Measurements from ENCODE around the gene CDH5. TPM values are rescaled to one million over a fixed set of nuclear protein-coding genes. Genes with fewer than 3 reads are reported as not detected.
"Not testable (repeated sequence)": the region's sequence is repeated elsewhere in the genome, so short reads cannot be mapped to it uniquely, and the experiment has no call there.

Gene CDH5
- total RNA-seq, 1 donor from 2014 or later = 121 TPM

DNA sequence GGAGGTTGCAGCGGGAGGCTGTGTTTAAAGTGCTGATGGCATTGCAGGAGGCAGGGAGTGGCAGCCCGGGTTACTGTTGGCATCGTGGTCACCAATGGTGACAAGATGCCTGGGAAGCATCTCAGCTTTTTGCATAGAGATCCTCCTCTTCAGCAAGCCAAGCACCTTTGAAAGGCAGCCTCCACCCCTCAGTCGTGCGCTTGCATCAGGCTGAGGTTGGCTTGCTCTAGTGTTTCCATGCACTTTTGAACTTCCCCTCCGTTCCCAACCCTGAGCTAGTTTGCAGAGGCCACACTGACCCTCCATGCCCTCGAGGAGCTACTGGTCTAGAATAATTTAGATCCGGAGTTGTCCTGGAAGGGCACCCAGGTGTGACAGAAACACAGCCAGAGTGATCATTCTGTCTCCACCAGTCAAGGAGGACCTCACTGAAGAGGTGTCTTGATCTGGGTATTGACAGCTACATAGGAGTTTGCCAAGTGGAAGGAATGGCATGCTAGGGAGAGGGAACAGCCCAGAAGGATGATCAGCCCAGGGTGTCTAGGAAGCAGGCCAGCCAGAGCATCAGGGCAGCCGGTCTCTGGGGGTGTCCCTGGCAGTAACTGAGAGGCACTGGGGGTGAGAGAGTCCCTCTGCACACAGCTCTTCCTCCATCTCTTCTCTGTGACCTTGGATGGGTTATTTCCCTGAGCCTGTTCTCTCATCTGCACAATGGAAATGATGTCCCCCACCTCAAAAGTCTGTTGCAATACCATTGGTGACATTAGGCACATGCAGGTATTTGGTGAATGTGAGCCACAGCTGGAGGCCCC is 68.3 kb downstream of the CDH5 start:
- peak; percentile 24 for DNase-seq (ENCODE audit: low spot score)

GRCh38 chr16:66435896-66436295 is 69.4 kb downstream of the CDH5 start:
- peak; percentile 22 for DNase-seq (ENCODE audit: low spot score)

- peak; percentile 77 for DNase-seq (ENCODE audit: low spot score)
Observed at GRCh38 chr16:66437391-66437945, 71.0 kb downstream of the CDH5 start.

DNA sequence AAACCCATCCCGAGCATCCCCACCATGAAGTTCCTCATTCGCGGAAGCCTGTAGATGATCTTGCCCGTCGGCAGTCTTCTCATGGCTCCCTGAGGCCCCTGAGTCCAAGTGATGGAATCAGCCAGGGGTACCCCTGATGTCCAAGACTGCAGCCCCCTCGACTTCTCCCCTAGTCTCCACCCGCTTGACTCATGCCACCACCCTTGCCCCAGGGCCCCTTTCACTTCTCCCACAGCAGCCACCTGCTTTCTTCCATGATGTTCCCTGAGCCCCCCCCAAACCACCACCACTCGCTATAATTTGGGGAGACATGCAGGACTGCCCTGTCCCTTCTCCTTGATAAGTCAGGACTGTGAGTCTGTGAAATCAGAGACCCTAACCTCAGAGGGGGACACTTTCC is 72.0 kb downstream of the CDH5 start:
- peak; percentile 60 for DNase-seq (ENCODE audit: low spot score)

GRCh38 chr16:66439051-66439730 is 72.7 kb downstream of the CDH5 start:
- peak; percentile 77 for DNase-seq (ENCODE audit: low spot score)

DNA sequence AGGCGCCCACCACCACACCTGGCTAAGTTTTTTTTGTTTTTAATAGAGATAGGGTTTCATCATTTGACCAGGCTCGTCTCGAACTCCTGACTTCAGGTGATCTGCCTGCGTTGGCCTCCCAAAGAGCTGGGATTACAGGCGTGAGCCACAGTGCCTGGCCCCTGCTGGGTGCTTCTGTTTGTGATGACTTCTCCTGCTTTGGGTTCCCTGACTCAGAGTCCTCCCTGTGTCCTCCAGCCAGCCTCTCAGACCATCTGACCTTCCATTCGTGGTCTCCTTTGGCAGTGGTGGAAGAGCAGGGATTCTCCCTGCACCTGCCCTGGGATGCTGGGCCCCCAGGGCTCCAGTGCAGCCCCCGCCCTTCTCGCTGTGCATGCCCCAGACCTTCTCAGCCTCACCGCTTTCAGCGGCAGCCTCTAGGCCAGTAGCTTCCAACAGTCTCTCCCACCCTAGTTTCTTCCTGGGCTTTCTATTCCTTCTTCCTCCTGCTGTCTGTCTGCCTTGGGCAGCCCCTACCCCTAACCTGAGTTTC is 73.8 kb downstream of the CDH5 start:
- DNase-seq (ENCODE audit: low spot score) = peak; percentile 84

GRCh38 chr16:66440970-66441369 is 74.5 kb downstream of the CDH5 start:
- peak; percentile 81 for DNase-seq (ENCODE audit: low spot score)

DNA sequence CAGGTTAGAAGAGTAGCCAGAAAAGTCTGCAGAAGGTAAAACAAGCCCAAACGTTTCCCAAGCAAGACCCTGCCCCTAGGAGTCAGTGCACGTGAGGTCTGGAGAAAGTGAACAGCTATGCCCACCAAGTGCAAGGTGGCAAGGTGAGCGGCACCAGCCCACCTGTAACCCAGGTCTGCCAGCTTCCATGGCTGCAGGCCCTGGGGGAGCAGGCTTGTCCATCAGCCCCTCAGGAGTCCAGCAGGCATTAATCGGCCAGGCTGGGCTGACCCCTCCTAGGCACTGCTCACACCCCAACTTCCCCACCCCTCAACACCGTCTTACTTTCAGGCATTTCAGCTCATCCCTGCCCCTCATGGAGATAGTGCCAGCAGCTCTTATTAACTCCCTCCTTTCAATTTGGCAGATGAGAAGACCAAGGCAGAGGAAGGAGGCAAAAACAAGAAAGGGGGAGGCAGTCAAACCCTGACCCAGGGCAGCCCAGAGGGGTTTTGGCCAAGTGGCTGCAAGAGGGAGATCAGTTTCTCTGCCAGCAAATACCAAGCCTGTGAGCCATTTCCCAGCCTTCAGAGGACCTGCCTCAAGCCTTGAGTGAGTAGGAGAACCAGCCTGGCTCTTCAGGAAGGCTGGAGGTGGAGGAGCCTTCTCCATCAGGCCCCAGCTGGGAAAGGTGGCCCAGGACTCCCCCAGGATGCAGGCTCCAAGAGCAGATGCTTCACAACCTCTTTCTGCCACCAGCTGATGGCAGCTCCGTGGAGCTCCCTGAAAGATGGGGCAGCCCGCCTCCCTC is 75.3 kb downstream of the CDH5 start:
- DNase-seq (ENCODE audit: low spot score) = peak; percentile 45

DNA sequence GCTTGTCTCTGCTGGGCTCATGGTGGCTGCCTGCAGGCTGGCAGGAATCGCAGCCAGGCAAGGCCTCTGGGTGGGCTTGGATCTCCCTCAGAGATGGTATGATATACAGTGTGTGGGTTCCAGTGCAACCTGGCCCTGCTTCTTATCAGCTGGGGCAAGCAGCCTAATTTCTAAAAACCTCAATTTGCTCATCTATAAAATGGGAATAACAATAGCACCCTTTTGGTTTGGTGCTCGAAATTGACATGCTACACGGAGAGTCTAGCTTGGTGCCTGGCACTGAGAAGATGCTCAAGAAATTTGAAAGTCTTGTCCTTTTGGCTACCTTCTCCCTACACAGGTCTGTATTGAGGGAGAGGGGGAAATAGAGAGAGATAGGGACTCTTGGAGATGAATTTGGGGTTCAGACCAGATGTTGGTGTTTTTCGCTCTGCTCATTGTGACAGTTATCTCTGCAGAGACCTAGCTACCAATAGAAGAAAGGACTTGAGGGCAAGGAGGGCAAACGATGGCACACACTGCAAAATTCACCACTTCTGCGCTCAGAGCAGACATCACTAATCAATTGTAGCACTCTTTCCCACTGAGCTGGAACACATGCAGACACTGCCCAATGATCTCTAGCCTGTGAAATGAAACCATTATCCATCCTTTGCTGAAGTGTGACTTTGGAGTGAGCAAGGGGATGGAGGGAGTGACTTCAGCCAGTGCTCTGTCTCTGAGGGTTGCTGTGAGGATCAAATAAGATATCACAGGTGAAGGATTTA is 76.2 kb downstream of the CDH5 start:
- peak; percentile 22 for DNase-seq (ENCODE audit: low spot score)

- peak; percentile 8 for DNase-seq (ENCODE audit: low spot score)
Observed at GRCh38 chr16:66443269-66443652, 76.8 kb downstream of the CDH5 start.

- DNase-seq (ENCODE audit: low spot score) = peak; percentile 8
Observed at GRCh38 chr16:66444049-66444481, 77.6 kb downstream of the CDH5 start.

GRCh38 chr16:66446737-66447136 is 80.2 kb downstream of the CDH5 start:
- DNase-seq (ENCODE audit: low spot score) = peak; percentile 49

DNA sequence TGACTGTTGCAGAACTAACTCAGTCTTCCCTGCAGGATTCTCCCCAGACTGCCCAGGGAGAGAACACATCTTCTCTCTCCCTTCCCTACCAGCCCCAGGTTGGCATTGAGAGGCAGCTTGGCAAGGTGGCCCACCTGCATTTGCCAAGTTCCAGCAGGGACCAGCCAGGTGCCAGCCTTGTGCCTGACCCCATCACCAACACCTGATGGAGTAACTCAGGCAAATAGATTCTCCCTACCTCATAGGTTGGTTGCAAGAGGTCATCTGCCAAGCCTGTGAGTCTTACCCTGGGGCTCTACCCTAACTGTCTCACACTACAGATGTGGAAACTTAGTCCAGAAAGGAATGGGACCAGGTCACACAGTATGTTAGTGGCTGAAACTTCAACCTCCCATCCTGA is 81.0 kb downstream of the CDH5 start:
- peak; percentile 47 for DNase-seq (ENCODE audit: low spot score)

- DNase-seq (ENCODE audit: low spot score) = peak; percentile 68
Observed at GRCh38 chr16:66451548-66451947, 85.1 kb downstream of the CDH5 start.

DNA sequence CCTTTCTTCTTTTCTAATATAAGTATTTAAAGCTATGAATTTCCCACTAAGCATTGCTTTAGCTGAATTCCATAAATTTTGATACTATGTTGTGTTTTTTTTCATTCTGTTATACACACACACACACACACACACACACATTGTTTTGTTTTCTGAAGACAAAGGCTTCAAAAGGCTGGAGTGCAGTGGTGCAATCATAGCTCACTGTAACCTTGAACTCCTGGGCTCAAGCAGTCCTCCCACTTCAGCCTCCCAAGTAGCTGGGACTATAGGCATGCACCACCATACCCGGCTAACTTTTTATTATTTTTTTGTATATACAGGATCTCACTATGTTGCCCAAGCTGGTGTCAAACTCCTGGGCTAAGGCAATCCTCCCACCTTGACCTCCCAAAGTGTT is 86.7 kb downstream of the CDH5 start:
- not testable (repeated sequence) for DNase-seq (ENCODE audit: low spot score)

Other genes with a start within 250 kb of the CDH5 start
- gene BEAN1, start 60.6 kb downstream of the CDH5 start, total RNA-seq = 0.51 TPM
- 58.3 TPM for gene TK2, start 183.4 kb downstream of the CDH5 start, total RNA-seq
- gene CKLF, start 185.9 kb downstream of the CDH5 start, total RNA-seq = 41.6 TPM
- gene CMTM1, start 199.7 kb downstream of the CDH5 start, total RNA-seq = 6.4 TPM
- 1.00 TPM for gene CMTM2, start 212.8 kb downstream of the CDH5 start, total RNA-seq
- gene CMTM3, start 238.0 kb downstream of the CDH5 start, total RNA-seq = 48.1 TPM

Data from mesenteric fat pad (tissue), 1 donor.